SK-N-SH (cell line): ENCODE results near the gene BMPR1B. TPM values are rescaled to one million over a fixed set of nuclear protein-coding genes. Genes with fewer than 3 reads are reported as not detected.

ENCODE experiments used
- CTCF ChIA-PET: fragments of 300-600, 350-600 bp; formaldehyde crosslinking; extraction: SDS; loops from one replicate; lab custom pipeline; 2021; lab: Yijun Ruan, JAX
- POLR2A ChIA-PET: fragments of 350-600 bp; sonication (Branson Sonifier 250); formaldehyde crosslinking; extraction: SDS; loops from one replicate; lab custom pipeline; 2020; ENCODE audit warnings: antibody characterized with exemption, inconsistent platforms; lab: Yijun Ruan, JAX
- DNase-seq: peaks from one replicate; pipeline ENCODE4 v3.0.0; 2012
- H2AFZ ChIP-seq: fragments of 200-600 bp; sonication (generic); 2 replicates; pipeline ENCODE4 v1.8.1; 2016; ENCODE audit warnings: antibody characterized with exemption, mild to moderate bottlenecking, low read depth
- H3F3A ChIP-seq: fragments of 200-600 bp; sonication (generic); replicated peaks from 2 replicates; pipeline ENCODE3; 2016; ENCODE audit warnings: antibody characterized with exemption, mild to moderate bottlenecking; ENCODE audit not compliant: insufficient read depth
- H3K27ac ChIP-seq, 2 experiments: fragments of 200-500 bp in 1 of 2; fragments of 200-600 bp in 1 of 2; sonication (Bioruptor generic) in 1 of 2; sonication (generic), shearing (Covaris generic) in 1 of 2; 2 replicates each; pipeline versions ENCODE4 v1.5.1 to v1.6.1; 2014 to 2016; ENCODE audit warnings: low read depth in 2 of 2, inconsistent platforms in 1 of 2, low read length in 1 of 2, mild to moderate bottlenecking in 1 of 2, mixed read lengths in 1 of 2
- H3K27me3 ChIP-seq: fragments of 200-600 bp; sonication (generic), shearing (Covaris generic); 2 replicates; pipeline ENCODE4 v1.6.1; 2016; ENCODE audit warnings: mixed run types; ENCODE audit not compliant: insufficient read depth
- H3K36me3 ChIP-seq, 2 experiments: fragments of 200-500 bp in 1 of 2; fragments of 200-600 bp in 1 of 2; sonication (Bioruptor generic) in 1 of 2; sonication (generic) in 1 of 2; replicated peaks in 1 of 2; 2 replicates each; pipeline versions ENCODE3 to v1.5.1; 2014 to 2016; ENCODE audit warnings: low read length in 1 of 2, mild to moderate bottlenecking in 1 of 2; ENCODE audit not compliant: insufficient read depth in 2 of 2, control insufficient read depth in 1 of 2
- H3K4me1 ChIP-seq, 2 experiments: fragments of 200-500 bp in 1 of 2; fragments of 200-600 bp in 1 of 2; sonication (Bioruptor generic) in 1 of 2; sonication (generic), shearing (Covaris generic) in 1 of 2; 2 replicates each; pipeline versions ENCODE4 v1.5.1 to v1.6.1; 2014 to 2016; ENCODE audit warnings: low read depth in 1 of 2, low read length in 1 of 2, mixed run types in 1 of 2; ENCODE audit not compliant: insufficient read depth in 2 of 2, control insufficient read depth in 1 of 2
- H3K4me2 ChIP-seq: fragments of 200-600 bp; sonication (generic), shearing (Covaris generic); 2 replicates; pipeline ENCODE4 v1.6.1; 2017; ENCODE audit warnings: mixed run types
- H3K4me3 ChIP-seq, 2 experiments: fragments of 200-500 bp in 1 of 2; fragments of 200-600 bp in 1 of 2; sonication (Bioruptor generic) in 1 of 2; sonication (generic), shearing (Covaris generic) in 1 of 2; 2 replicates each; pipeline versions ENCODE4 v1.5.1 to v1.8.1; 2014 to 2016; ENCODE audit warnings: low read depth in 2 of 2, inconsistent platforms in 1 of 2, low read length in 1 of 2, mild to moderate bottlenecking in 1 of 2, mixed read lengths in 1 of 2, moderate library complexity in 1 of 2
- H3K79me2 ChIP-seq: fragments of 200-600 bp; sonication (generic); 2 replicates; pipeline ENCODE4 v1.8.1; 2017; ENCODE audit warnings: mild to moderate bottlenecking; ENCODE audit not compliant: insufficient read depth
- H3K9ac ChIP-seq: fragments of 200-600 bp; sonication (generic); 2 replicates; pipeline ENCODE4 v1.6.1; 2017; ENCODE audit warnings: mixed run types
- H3K9me2 ChIP-seq: fragments of 200-600 bp; sonication (generic); 2 replicates; pipeline ENCODE4 v1.6.1; 2017; ENCODE audit warnings: mixed run types
- H3K9me3 ChIP-seq: fragments of 200-600 bp; sonication (generic); 2 replicates; pipeline ENCODE4 v1.6.1; 2017; ENCODE audit warnings: mixed run types, mild to moderate bottlenecking, moderate library complexity
- H4K20me1 ChIP-seq: fragments of 200-600 bp; sonication (generic); 2 replicates; pipeline ENCODE4 v1.6.1; 2017; ENCODE audit warnings: mild to moderate bottlenecking, mixed run types; ENCODE audit not compliant: insufficient read depth
- CHD2 ChIP-seq: fragments of 150-350 bp; IDR thresholded peaks from 2 replicates; pipeline ENCODE4 v1.6.1; 2018; ENCODE audit warnings: low read length; ENCODE audit not compliant: partially characterized antibody
- FOXM1 ChIP-seq: IDR thresholded peaks from 2 replicates; pipeline ENCODE4 v1.4.0; 2012; ENCODE audit warnings: low read depth, mild to moderate bottlenecking
- JUND ChIP-seq: IDR thresholded peaks from 2 replicates; pipeline ENCODE4 v1.4.0; 2012
- MEF2A ChIP-seq: IDR thresholded peaks from 2 replicates; pipeline ENCODE4 v1.4.0; 2012; ENCODE audit warnings: low read depth, borderline replicate concordance
- MXI1 ChIP-seq: IDR thresholded peaks from 2 replicates; pipeline ENCODE4 v1.6.1; 2012; ENCODE audit warnings: mild to moderate bottlenecking, low read depth, low read length, improper control_type of control experiment
- RXRA ChIP-seq: IDR thresholded peaks from 2 replicates; pipeline ENCODE4 v1.4.0; 2012; ENCODE audit warnings: low read depth, mild to moderate bottlenecking, borderline replicate concordance
- SIN3A ChIP-seq: IDR thresholded peaks from 2 replicates; pipeline ENCODE4 v1.6.1; 2012; ENCODE audit warnings: low read depth, mild to moderate bottlenecking, low read length, moderate library complexity, borderline replicate concordance
- USF1 ChIP-seq: IDR thresholded peaks from 2 replicates; pipeline ENCODE4 v1.4.0; 2012; ENCODE audit warnings: low read depth, borderline replicate concordance
- USF2 ChIP-seq: fragments of 150-350 bp; IDR thresholded peaks from 2 replicates; pipeline ENCODE4 v1.6.1; 2017; ENCODE audit warnings: antibody characterized with exemption, low read length, low read depth, borderline replicate concordance
- WGBS: methylation state at CpG from one replicate; pipeline ENCODE4 v1.1.6; 2017; ENCODE audit warnings: low lambda C conversion rate; 5-methylcytosine and 5-hydroxymethylcytosine counted together
- polyA plus RNA-seq, 3 experiments: library from polyadenylated mRNA; depleted of rRNA; stranded (reverse); fragments of >200 nt; gene quantifications; 2 replicates each; pipeline ENCODE4 v1.2.3, GENCODE V29; 2012

BMPR1B gene
- polyA plus RNA-seq, 1 of the 3 experiments (the other 2 are of a cell fraction): 0.16 TPM

- H3K9me3 ChIP-seq: no peaks in the 10 kb centered on the region
- POLR2A ChIA-PET: no interaction called here
- 80% methylated on average over 4 of the region's 4 CpGs for WGBS
- no peak for TF ChIP-seq CHD2
- no peak for TF ChIP-seq SIN3A
- no peak for TF ChIP-seq MXI1
- no peak for TF ChIP-seq USF2
- TF ChIP-seq, all 33 proteins: peak for 0
- H3K9ac ChIP-seq: no peak overlapping the region
- no peak overlapping the region for H2AFZ ChIP-seq
- no peak for DNase-seq
- CTCF ChIA-PET: interaction anchor here (0.7 to 1.2 kb wide), 4 partner anchors 15 to 52 kb away, joined by 3 to 4 read pairs (median 4); no protein-coding TSS in a partner anchor
- H4K20me1 ChIP-seq: no peaks in the 10 kb centered on the region
- peaks cover 0 to 3% of the 10 kb centered on the region in 2 experiments; a peak in 2 of 4 replicates for H3K4me1 ChIP-seq
- no peaks in the 10 kb centered on the region for H3K79me2 ChIP-seq
- no peak overlapping the region for H3K4me2 ChIP-seq
- no peaks in the 10 kb centered on the region for H3K36me3 ChIP-seq
- no peaks in the 10 kb centered on the region for H3K27me3 ChIP-seq
- no peaks in the 10 kb centered on the region for H3K9me2 ChIP-seq
- H3K4me3 ChIP-seq: no peak overlapping the region
- H3K27ac ChIP-seq: no peak overlapping the region; a peak in 1 of 4 replicates
- no peaks in the 10 kb centered on the region for H3F3A ChIP-seq
Measured at GRCh38 chr4:94804650-94805049, 46.9 kb downstream of the BMPR1B start.

- ChIA-PET POLR2A (no interaction called here), CTCF (interaction anchor here (0.9 to 1.6 kb wide), 2 partner anchors 13 to 37 kb away, joined by 3 to 6 read pairs; no protein-coding TSS in a partner anchor)
- Histone ChIP-seq H3K9me3 (no peaks in the 10 kb centered on the region), H3K4me1 (peaks cover 0 to 3% of the 10 kb centered on the region in 2 experiments; a peak in 2 of 4 replicates), H3K27ac (no peak overlapping the region; a peak in 1 of 4 replicates), H3F3A (no peaks in the 10 kb centered on the region), H3K4me3 (no peak overlapping the region), H3K9me2 (no peaks in the 10 kb centered on the region), H3K4me2 (no peak overlapping the region), H2AFZ (no peak overlapping the region), H3K27me3 (no peaks in the 10 kb centered on the region), H3K79me2 (no peaks in the 10 kb centered on the region), H3K36me3 (no peaks in the 10 kb centered on the region), H3K9ac (no peak overlapping the region), H4K20me1 (no peaks in the 10 kb centered on the region)
- DNase-seq: no peak
- WGBS: 95% methylated on average over 2 of the region's 2 CpGs
- TF ChIP-seq FOXM1 (no peak), JUND (no peak), RXRA (no peak), MEF2A (no peak), USF1 (no peak), USF2 (no peak)
- TF ChIP-seq, all 33 proteins: peak for 0
Measured at GRCh38 chr4:94806376-94806775, 48.6 kb downstream of the BMPR1B start.
